ENCODE measurements around the gene FGG. TPM values are rescaled to one million over a fixed set of nuclear protein-coding genes. Genes with fewer than 3 reads are reported as not detected.

Gene FGG
- total RNA-seq, 1 experiment from 2014 or later = not detected

DNA sequence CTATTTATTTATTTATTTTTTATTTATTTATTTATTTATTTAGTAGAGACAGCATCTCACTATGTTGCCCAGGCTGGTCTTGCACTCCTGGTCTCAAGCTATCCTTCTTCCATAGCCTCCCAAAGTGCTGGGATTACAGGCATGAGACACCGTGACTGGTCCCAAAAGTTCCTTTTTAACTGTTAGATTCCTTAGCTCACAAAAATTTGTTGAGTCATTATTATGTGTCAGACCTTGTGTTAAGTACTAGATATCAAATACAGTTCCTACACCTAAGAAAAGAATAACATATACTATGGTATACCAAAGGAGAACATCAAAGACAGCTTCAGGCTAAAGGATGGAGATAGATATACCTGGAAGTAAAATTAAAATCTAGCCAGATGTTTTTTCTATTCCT lies 33.5 kb downstream of the FGG start:
- Histone ChIP-seq H3K23me2 (ENCODE audit: insufficient read length, low read depth, low read length, poor library complexity, severe bottlenecking) (no peaks in the 10 kb centered on the region), H4K91ac (ENCODE audit: insufficient read length, low read depth, low read length) (no peak overlapping the region), H2BK15ac (ENCODE audit: low read depth, low read length) (no peak overlapping the region), H2BK120ac (ENCODE audit: low read depth, low read length, poor library complexity, severe bottlenecking) (no peak overlapping the region), H4K5ac (ENCODE audit: insufficient read length, low read depth, low read length) (no peak overlapping the region), H3K4me1 (ENCODE audit: insufficient read depth, low read length) (no peaks in the 10 kb centered on the region), H2AFZ (ENCODE audit: low read length) (no peak overlapping the region), H3K18ac (ENCODE audit: insufficient read length, low read depth, low read length) (no peak overlapping the region), H4K20me1 (ENCODE audit: control insufficient read depth, insufficient read depth, insufficient read length) (no peaks in the 10 kb centered on the region), H3K9me3 (ENCODE audit: control insufficient read depth, low read depth, low read length) (no peaks in the 10 kb centered on the region), H3K27me3 (ENCODE audit: insufficient read depth, low read length) (no peaks in the 10 kb centered on the region), H3K4me2 (ENCODE audit: insufficient read depth, insufficient read length, low read length) (no peak overlapping the region), H3K27ac (ENCODE audit: insufficient read length, low read depth, low read length) (no peak overlapping the region), H2AK5ac (ENCODE audit: insufficient read length, low read length) (no peak overlapping the region), H4K8ac (replicated peaks; ENCODE audit: insufficient read length, low read depth, low read length) (no peak overlapping the region), H2BK5ac (ENCODE audit: insufficient read length, low read length) (no peak overlapping the region), H3K23ac (ENCODE audit: insufficient read length, low read depth, low read length) (no peak overlapping the region), H3K56ac (ENCODE audit: insufficient read length, low read depth, low read length) (no peak overlapping the region), H3K9ac (ENCODE audit: extremely low read depth, insufficient read length, low read length) (no peak overlapping the region), H2BK12ac (ENCODE audit: insufficient read length, low read depth, low read length) (no peak overlapping the region), H3K14ac (ENCODE audit: insufficient read depth, low read length) (no peak overlapping the region), H3K79me2 (ENCODE audit: insufficient read depth, low read length) (no peaks in the 10 kb centered on the region), H3K4ac (ENCODE audit: low read depth, low read length) (no peak overlapping the region), H3K79me1 (ENCODE audit: insufficient read depth, low read depth, low read length, poor library complexity, severe bottlenecking) (no peaks in the 10 kb centered on the region), H3T11ph (ENCODE audit: low read length) (no peak overlapping the region), H2BK20ac (ENCODE audit: low read depth, low read length, poor library complexity, severe bottlenecking) (no peak overlapping the region)
- WGBS (ENCODE audit: extremely low coverage, insufficient read length, low lambda C conversion rate) = no CpG with 5 or more reads among the region's 1 CpG
- Mint-ChIP-seq H3K27ac (no peak overlapping the region), H3K9me3 (no peaks in the 10 kb centered on the region), H3K4me1 (no peaks in the 10 kb centered on the region), H3K27me3 (ENCODE audit: low read depth) (no peaks in the 10 kb centered on the region), H3K4me3 (no peak overlapping the region), H3K36me3 (ENCODE audit: insufficient read depth in 1 of 3, low read depth in 3 of 3) (no peaks in the 10 kb centered on the region)
- DNase-seq = no peak
- TF ChIP-seq, protein P1, sequence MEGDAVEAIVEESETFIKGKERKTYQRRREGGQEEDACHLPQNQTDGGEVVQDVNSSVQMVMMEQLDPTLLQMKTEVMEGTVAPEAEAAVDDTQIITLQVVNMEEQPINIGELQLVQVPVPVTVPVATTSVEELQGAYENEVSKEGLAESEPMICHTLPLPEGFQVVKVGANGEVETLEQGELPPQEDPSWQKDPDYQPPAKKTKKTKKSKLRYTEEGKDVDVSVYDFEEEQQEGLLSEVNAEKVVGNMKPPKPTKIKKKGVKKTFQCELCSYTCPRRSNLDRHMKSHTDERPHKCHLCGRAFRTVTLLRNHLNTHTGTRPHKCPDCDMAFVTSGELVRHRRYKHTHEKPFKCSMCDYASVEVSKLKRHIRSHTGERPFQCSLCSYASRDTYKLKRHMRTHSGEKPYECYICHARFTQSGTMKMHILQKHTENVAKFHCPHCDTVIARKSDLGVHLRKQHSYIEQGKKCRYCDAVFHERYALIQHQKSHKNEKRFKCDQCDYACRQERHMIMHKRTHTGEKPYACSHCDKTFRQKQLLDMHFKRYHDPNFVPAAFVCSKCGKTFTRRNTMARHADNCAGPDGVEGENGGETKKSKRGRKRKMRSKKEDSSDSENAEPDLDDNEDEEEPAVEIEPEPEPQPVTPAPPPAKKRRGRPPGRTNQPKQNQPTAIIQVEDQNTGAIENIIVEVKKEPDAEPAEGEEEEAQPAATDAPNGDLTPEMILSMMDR (conservative IDR thresholded peaks at IDR 0.05) = no peak

Data from H9 (cell line).